AG10803 (cell line): ENCODE results near the gene VSNL1.
A peak's percentile ranks its signal among the peaks of the same experiment; 100 is the strongest.

Experiments
- DNase-seq: peaks from one replicate; pipeline ENCODE4 v3.0.0; 2010; ENCODE audit warnings: low read depth
- H3K4me3 ChIP-seq: 2 replicates; pipeline ENCODE4 v1.5.1; 2011; ENCODE audit warnings: mild to moderate bottlenecking, low read length, control low read depth
- TF ChIP-seq, protein P1 (sequence below): conservative IDR thresholded peaks from 2 replicates; pipeline ENCODE4 v1.5.1; 2011; ENCODE audit warnings: mild to moderate bottlenecking, low read length, control low read depth, inconsistent platforms

Gene VSNL1

GRCh38 chr2:17542471-17542870 lies 2.0 kb downstream of the VSNL1 start:
- DNase-seq, result no peak
- TF ChIP-seq, protein P1, sequence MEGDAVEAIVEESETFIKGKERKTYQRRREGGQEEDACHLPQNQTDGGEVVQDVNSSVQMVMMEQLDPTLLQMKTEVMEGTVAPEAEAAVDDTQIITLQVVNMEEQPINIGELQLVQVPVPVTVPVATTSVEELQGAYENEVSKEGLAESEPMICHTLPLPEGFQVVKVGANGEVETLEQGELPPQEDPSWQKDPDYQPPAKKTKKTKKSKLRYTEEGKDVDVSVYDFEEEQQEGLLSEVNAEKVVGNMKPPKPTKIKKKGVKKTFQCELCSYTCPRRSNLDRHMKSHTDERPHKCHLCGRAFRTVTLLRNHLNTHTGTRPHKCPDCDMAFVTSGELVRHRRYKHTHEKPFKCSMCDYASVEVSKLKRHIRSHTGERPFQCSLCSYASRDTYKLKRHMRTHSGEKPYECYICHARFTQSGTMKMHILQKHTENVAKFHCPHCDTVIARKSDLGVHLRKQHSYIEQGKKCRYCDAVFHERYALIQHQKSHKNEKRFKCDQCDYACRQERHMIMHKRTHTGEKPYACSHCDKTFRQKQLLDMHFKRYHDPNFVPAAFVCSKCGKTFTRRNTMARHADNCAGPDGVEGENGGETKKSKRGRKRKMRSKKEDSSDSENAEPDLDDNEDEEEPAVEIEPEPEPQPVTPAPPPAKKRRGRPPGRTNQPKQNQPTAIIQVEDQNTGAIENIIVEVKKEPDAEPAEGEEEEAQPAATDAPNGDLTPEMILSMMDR, result no peak
- H3K4me3 ChIP-seq, result no peak overlapping the region

- H3K4me3 ChIP-seq, result no peak overlapping the region
- TF ChIP-seq, protein P1, result no peak
These were observed 2.7 kb downstream of the VSNL1 start for GRCh38 chr2:17543131-17543660.

GRCh38 chr2:17543848-17544247 lies 3.4 kb downstream of the VSNL1 start:
- no peak overlapping the region for H3K4me3 ChIP-seq
- TF ChIP-seq, protein P1, result no peak
- DNase-seq, result peak; percentile 13

More at GRCh38 chr2:17543131-17543660, 2.7 kb downstream of the VSNL1 start:
- no peak for DNase-seq

- TF ChIP-seq, protein P1, result no peak
- DNase-seq, result peak; percentile 37
These were observed 3.8 kb downstream of the VSNL1 start for GRCh38 chr2:17544256-17544655.

DNA sequence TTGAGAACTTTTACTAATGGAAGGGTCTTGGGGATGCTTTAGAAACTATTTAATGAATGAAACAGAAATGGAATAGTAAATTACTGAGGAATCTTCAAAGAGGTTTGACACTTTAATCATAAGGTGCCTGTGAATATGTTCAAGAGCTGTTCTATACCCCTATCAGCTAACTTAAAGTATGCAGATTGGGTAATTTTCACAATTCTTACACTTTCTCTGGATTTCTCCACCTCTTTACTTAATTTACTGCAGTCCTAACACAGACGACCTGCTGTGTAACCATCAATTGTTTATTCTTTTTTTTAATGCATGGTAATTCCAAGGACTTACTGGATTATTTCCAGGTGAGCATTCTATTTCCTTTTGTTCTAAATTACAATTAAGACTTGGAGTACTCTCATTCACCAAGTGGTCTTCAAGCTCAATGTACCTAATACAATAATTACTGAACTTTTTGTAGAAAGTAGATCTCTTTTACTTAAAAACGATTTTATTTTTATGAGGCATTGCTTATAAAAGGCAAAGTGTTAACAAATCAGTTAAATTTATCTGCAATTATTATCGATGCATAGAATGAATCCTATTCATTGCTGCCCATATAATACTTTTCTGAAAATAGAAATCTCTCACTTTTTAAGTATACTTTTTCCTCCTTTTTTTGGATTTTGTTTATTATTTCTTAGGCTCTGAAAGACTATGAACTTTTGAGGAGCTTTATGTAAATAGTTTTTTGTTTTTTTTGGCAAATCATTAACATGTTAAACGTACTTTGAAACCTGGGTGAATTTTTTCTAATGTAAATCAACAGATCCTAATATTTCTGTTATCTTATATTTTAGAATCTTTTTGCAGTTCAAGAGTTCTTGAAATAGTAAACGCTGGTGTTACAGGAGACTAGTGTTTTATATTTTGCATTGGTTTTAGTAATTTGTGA lies 5.5 kb downstream of the VSNL1 start:
- H3K4me3 ChIP-seq, result no peak overlapping the region
- DNase-seq, result no peak

More at GRCh38 chr2:17544256-17544655, 3.8 kb downstream of the VSNL1 start:
- no peak overlapping the region for H3K4me3 ChIP-seq

GRCh38 chr2:17547237-17547636 lies 6.7 kb downstream of the VSNL1 start:
- TF ChIP-seq, protein P1, result no peak
- no peak for DNase-seq
- no peak overlapping the region for H3K4me3 ChIP-seq

More for the DNA sequence above, 5.5 kb downstream of the VSNL1 start:
- TF ChIP-seq, protein P1, result no peak

GRCh38 chr2:17547737-17548136 lies 7.2 kb downstream of the VSNL1 start:
- TF ChIP-seq, protein P1, result no peak
- DNase-seq, result no peak
- no peak overlapping the region for H3K4me3 ChIP-seq
